Activated CD4-positive, CD25-positive, alpha-beta regulatory T cell treated with anti-CD3 and anti-CD28 coated beads, Interleukin-2, amount 50 U/mL, for 16 hours (primary cell): ENCODE data around the gene TIMP2.
"Not testable (repeated sequence)": the region's sequence is repeated elsewhere in the genome, so short reads cannot be mapped to it uniquely, and the experiment has no call there.

Experiments used
- DNase-seq: peaks from one replicate; pipeline ENCODE4 v3.0.0-alpha.2; 2020; ENCODE audit warnings: low read depth, low spot score

The TIMP2 gene

DNA sequence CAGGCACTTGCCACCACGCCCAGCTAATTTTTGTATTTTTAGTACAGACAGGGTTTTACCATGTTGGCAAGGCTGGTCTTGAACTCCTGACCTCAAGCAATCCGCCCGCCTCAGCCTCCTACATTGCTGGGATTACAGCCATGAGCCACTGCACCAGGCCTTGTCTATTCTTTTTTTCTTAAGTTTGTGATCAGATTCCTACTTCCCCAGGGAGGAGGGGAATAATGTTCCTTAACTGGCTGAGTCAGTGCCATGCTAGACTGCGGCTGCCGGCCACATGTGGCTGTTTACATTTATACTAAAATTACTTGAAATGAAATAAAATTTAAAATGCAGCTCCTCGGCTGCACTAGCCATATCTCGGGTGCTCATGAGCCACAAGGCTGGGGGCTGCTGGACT lies 56.8 kb downstream of the TIMP2 start:
- DNase-seq = no peak

DNA sequence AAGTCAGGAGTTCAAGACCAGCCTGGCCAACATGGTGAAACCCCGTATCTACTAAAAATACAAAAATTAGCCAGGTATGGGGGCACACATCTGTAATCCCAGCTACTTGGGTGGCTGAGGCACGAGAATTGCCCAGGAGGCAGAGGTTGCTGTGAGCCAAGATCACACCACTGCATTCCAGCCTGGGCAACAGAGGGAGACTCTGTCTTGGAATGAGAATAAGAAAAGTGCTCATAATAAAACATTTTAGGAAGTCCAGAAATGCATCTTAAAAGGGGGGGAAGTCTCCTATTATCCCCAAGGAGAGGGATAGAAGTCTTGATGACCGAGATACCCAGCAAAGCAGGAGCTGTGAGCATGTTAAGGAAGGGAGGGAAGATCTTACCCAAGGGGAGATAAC lies 58.1 kb downstream of the TIMP2 start:
- DNase-seq = not testable (repeated sequence)

DNA sequence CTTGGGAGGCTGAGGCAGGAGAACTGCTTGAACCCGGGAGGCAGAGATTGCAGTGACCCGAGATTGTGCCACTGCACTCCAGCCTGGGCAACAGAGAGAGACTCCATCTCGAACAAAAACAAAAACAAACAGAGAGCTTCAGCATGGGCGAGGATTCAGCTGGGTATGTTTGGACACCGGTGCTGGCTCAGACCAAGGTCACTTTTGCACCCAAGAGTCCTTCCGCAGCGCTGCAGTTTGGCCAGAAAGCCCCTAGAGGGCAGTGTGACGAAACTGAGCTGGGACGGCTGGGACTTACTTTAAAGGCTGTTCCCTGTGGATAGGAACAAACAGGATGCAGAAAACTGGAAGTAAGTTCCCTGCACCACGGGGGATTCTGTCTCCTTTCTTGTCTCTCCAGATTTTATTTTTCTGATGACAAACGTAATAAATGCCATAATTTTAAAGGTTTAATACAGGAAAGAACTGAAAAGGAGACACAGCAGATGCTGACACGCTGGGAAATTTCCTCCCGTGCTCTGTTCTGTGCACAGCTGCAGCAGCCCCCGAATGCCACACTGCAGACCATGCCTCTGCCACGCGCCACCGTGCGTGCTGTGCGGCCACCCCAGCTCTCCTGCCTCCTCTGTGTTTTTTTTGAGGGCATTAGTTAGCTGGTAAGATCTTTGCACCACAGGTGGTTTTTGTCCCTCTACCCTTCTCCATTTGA lies 59.4 kb downstream of the TIMP2 start:
- peak; percentile 47 for DNase-seq

DNA sequence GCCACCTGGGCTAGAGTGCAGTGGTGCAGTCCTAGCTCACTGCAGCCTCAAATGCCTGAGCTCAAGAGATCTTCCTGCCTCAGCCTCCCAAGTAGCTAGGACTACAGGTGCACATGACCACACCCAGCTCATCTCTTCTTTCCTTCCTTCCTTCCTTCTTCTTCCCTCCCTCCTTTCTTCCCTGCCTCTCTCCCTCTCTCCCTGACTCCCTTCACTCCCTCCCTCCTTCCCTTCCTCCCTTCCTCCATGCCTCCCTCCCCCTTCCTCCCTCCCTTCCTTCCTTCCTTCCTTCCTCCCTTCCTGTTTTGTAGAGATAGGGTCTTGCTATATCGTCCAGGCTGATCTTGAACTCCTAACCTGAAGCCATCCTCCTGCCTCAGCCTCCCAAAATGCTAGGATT lies 61.1 kb downstream of the TIMP2 start:
- DNase-seq = no peak

DNA sequence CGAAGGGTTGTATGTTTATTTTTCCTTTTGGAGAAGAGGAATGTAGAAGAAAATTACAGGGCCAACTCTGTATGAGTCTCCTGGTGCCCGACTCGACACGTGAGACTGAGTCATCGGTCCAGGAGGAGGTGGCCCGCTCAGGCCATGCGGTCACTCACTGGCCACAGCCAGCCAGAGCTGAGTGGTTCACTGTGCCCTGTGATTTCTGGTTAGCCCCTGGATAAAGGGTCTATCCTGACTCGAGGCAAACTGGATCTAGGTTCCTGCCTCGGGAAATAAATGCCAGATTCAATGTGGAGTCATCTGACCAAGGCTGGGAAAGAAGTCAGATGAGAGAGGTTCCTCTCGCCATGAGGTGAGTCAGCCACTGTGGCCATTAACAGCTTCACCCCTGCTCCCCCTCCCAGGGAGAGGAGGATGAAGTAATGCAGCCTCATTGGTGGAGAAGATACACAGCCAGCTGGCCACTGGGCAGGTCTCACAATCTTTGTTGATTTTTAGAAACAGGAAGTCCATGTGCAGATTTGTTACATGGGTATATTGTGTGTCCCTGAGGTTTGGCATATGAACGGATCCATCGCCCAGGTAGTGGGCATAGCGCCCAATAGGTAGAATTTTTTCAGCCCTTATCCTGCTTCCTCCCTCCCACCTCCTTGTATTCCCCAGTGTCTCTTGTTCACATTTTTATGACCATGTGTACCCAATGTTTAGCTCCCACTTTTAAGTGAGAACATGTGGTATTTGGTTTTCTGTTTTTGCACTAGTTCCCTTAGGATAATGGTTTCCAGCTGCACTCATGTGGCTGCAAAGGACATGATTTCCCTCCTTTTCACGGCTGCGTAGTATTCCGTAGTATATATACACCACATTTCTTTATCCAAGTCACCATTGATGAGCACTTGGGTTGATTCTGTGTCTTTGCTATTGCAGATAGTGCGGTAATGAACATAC lies 62.8 kb downstream of the TIMP2 start:
- DNase-seq = no peak

DNA sequence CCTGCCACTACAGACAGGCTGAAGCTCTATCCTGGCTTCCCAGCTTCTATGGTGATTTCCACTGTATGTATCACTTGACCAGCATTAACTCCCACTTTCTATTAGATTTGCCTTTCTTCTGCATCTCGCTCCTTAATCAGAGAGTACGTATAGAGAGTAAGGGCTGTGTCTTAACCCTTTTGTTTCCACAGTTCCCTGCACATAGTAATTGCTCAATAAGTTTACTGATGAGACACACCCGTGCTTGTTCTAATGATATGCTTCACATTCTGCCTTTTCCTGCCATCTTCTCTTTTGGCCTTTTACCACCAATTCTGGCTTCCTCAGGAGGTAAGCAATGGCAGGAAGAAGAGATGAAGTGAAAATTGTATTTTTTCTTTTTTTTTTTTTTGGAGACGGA lies 64.0 kb downstream of the TIMP2 start:
- no peak for DNase-seq

DNA sequence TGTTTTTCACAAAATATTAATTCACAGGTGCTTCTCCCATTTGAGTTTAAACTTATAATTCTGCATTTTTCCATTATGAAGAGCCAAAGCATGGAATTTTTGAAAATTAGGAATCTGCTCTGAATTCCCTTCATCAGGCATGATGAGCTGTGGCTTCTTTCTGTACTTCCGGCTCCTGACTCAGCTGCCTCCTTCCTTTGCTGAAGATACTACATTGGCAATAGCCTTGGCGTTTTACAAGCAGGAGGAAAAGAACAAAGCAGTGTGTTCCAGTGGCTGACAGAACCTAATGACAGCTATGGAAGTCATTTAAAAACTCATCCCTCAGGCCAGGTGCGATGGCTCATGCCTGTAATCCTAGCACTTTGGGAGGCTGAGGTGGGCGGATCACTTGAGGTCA lies 66.1 kb downstream of the TIMP2 start:
- no peak for DNase-seq

DNA sequence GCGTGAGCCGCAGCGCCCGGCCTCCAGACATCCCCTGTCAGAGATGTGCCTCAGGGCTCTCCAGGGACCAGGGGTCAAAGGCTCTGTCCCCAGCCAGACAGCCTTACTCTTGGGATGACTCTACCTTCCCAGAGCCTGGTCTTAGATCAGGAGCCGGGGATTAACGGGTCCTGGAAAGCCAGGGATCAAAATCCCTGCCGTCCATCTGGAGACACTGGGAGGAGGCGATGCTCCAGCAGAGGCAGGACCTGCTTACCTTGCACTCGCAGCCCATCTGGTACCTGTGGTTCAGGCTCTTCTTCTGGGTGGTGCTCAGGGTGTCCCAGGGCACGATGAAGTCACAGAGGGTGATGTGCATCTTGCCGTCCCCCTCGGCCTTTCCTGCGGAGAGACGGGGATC lies 67.9 kb downstream of the TIMP2 start:
- no peak for DNase-seq

DNA sequence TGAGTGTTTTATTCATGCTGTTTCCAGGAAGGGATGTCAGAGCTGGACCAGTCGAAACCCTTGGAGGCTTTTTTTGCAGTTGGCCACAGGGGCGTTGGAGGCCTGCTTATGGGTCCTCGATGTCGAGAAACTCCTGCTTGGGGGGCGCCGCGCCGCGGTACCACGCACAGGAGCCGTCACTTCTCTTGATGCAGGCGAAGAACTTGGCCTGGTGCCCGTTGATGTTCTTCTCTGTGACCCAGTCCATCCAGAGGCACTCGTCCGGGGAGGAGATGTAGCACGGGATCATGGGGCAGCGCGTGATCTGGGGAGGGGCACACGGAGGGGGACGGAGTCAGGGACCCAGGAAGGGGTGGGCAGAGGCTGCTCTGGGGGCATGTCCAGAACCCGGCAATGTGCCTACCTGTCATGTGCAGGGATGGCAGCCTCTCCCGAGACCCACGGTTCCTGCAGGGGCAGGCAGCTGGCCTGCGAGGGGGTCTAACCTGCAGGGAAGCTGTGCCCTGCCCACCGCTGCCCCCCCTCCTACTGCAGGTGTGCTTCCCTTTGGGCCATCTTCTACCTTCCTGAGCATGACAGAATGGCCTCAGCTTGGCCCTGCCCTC lies 69.5 kb downstream of the TIMP2 start:
- DNase-seq = no peak

DNA sequence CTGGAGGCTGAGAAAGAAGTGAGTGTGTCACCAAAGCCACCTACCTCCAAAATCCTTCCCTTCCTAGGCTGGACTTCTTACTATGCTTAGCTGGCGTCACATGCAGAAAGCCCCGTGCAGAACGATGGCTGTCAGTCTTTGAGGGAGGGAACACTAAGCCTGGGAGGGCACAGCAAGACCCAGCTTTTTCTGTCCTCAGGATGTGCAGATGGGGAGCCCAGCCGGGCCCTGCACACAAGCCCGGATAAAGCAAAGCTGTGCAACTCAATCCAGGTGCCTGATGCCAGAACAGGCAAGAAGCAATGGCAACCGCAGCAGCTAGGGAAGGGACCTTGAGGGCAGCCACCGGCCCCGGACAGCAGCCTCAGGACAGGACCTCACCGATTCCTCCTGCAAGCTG lies 70.7 kb downstream of the TIMP2 start:
- DNase-seq = no peak

DNA sequence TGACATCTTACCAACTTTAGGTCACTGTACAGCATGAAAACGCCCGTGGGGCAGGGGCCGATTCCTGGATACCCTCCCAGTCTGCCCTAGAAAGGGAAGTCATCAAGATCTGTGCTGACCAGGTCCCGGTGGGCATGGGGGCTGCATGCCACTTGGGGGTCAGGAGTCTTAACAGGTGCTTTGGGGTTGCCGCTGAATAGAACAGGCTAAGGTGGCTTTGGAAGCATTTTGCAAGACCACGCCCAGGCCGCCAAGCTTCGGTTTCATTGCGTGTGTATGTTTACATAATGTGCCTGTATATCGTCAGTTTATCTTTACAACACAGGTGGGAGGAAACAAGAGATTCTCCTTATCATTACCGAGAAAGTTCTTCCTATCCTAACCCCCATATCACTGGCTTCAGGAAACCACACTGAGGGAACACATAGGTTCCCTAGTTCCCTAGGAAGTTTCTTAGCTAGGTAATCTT lies 71.2 kb downstream of the TIMP2 start:
- DNase-seq = no peak

DNA sequence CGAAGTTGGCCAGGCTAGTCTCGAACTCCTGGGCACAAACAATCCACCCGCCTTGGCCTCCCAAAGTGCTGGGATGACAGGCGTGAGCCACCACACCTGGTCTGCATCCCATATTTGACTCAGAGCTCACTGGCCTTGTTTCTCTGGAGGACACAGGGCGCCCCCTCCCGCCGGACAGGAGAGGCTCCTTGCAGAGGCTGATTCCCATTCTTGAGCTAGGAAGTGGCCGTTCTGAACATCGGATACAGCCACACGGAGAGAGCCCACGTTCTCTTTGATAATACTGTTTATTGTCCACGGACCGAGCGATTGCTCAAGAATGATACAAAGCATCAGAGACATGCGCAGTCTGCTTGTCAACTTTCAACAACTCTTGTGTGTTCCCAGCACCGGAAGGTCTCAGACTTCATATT lies 72.5 kb downstream of the TIMP2 start:
- DNase-seq = no peak

DNA sequence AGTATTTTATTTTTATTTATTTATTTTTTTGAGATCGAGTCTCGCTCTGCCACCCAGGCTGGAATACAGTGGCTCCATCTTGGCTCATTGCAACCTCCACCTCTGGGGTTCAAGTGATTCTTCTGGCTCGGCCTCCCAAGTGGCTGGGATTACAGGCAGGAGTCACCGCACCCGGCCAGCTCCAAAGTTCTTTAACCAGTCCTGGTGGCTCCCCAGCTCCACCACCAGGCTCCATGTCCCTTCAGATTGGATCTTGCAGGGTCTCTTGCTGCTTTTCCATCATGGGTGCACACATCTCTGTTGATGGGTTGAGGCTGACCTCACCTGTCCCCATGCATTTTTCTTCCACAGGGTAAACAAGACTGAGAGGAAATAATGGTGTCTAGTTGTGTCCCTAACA lies 76.2 kb downstream of the TIMP2 start:
- DNase-seq = no peak

DNA sequence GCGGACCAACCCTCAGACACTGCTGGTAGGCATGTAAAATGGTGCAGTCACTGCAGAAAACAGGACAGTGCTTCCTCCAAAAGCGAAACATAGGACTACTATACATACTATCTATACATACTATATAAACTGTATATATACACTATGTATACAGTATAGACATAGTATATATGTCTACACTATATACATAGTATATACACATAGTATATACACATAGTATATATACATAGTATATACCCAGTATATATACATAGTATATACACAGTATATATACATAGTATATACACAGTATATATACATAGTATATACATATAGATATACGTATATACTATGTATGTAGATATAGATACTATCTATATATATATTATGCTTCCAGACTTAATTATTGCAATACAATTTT lies 78.1 kb downstream of the TIMP2 start:
- DNase-seq = no peak

DNA sequence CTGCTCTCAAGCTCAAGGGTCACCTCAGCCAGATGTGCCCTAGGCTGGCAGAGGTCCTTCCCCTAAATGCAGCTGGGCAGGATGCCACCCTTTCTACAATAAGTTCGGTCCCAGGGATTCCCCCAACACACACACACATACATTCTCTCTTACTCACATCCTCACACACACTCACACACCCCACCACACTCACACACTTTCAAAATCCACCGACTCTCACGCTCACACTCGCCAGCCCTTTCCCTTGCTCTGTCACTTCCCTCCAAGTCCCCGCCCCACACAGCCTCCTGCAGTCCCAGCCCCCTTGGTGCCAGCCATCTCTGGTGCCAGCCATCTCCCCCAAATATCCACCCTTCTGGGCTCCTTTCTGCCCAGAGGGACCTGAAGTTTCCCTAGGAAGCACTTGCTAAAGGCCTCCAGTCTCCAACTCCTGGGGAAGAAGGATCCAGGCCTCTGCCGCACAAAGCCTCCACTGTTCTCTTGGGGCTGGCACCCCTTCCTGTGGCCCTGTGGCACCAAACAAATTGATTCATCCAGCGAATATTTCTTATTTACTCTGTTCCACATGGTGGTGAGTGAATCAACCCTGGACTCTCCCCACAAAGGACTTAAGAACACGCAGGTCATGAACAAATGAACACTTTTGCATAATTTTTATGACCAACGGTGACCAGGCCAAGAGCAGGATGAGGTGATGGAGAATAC lies 80.7 kb downstream of the TIMP2 start:
- DNase-seq = no peak

DNA sequence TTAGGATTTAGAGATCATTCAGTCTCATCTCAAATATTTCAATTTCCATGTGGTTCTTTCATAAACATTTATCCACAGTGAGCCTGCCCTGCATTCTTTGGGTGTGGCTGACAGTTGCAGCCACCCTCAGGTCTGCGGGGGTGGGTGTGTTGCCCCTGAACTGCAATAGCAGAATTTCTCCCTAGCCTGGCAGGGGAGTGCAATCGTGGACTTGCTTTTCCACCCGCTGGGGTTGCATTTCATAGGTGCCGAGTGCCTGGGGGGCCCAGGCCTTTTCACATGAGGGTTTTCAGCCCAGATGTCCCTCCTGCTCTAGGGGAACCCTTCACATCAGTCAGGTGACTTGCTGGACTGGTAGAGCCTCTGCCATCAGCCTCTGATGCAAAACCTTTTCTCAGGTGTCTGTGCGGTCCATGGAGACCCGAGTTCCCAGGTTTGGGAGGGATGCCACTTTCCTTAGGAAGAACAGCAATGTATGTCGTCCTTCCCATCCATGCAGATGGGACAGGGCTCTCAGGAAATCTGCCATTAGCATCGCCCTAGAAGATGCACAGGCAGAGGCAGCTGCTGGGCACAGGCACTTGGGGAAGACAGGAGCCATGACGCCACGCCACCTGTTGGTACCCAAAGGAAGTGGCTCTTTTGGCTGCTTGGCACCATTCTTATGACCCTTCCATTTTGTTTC lies 82.2 kb downstream of the TIMP2 start:
- peak; percentile 13 for DNase-seq

DNA sequence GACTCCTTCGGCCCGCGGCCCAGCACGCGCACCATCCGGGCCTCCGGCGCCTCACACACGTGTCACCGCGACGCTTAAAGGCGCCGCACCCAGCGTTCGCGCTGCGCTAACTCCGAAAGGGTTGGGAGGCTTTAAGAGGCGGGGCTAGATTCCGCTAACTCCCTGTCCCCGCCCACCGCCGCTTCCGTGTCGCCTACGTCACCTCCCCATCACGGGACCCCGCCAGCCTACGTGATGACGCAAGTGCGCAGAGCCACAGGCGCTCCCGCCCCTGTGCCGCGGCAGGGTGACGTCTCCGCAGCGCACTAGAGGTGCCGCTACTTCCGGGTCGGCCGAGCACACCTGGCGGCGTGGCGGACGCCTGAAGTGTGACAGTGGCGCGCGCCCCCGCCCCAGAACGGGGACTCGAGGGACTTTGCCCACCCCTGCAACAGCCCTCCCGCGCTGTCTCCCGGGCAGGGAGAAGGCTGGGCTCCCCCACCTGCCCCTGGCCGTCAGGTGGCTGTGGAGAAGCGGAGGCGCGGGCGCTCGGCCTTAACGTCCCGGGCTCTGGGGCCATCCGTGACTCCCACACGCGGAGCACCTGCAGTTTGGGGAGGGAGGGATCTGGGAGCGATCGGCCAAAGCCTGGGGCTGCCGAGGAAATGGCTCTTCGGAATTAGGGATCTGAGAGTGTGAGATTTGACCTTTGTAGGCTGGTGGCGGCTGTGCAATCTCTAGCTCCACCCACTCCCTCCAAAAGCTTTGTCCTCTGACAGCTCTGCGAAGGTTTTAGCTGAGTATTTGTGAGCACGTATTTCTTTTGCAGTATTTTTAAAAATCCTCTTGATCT lies 84.2 kb downstream of the TIMP2 start, which contains the start of gene USP36:
TSS of gene USP36 (minus strand) at position 35 of the 832 bp plus-strand sequence. CDS start 4,451 bp downstream, outside the sequence.
- DNase-seq = peak; percentile 99

DNA sequence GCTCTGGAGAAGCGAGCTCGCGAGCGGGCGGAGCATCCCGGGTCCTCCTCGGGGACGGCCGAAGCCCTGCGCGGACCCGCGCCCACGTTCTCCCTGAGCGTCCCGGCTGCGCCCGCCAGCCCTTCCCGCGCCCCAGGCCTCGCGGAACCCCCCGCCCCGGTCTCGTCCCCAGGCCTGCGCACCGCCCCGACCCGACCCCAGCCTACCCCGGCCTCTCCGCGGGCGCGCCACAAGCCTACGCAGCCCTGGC lies 84.7 kb downstream of the TIMP2 start:
- no peak for DNase-seq

DNA sequence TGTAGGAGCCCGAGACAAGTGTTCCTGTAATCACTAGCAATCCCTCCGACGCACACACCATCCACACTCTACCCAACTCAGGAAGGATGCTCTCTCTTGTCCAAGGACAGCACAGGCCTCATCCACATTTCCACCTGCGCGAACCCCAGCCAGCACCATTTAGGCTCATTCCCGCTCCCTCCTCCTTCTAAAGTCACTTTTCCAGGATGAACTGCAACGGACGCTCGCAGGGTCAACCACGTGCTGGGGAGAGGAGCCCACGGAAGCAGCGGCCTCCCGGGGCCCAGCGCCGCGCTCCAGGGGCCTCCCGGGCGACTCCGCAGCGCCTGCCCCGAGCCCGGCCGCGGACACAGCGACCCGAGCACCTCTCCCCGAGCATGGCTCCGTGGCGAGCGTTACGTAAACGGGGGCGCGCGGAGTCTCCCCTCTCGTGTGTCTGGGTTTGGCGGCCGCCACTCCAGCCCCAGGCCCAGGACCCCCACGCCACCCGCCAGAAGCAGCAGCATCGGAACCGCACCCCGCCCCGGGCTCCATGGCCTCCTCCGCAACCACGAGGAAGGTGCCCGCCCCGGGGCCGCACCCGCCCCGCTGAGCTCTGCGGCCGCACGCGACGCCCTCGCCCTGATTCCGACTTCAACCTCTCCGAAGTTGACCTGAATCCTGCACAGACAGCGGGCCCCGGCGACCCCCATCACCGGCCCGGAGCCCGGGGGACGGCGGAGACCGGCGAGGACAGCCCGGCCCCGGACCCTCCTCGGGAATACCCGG lies 85.2 kb downstream of the TIMP2 start:
- peak; percentile 17 for DNase-seq
